GM19328 (cell line): ENCODE measurements around the gene TAL1.
"Not testable (repeated sequence)": the region's sequence is repeated elsewhere in the genome, so short reads cannot be mapped to it uniquely, and the experiment has no call there.

ENCODE experiments used
- ATAC-seq: cut with Tn5 transposase; IDR thresholded peaks from one replicate; pipeline ENCODE4 v1.9.1; 2021; ENCODE audit warnings: mild to moderate bottlenecking, moderate library complexity; ENCODE audit not compliant: unreplicated experiment

TAL1 gene

DNA sequence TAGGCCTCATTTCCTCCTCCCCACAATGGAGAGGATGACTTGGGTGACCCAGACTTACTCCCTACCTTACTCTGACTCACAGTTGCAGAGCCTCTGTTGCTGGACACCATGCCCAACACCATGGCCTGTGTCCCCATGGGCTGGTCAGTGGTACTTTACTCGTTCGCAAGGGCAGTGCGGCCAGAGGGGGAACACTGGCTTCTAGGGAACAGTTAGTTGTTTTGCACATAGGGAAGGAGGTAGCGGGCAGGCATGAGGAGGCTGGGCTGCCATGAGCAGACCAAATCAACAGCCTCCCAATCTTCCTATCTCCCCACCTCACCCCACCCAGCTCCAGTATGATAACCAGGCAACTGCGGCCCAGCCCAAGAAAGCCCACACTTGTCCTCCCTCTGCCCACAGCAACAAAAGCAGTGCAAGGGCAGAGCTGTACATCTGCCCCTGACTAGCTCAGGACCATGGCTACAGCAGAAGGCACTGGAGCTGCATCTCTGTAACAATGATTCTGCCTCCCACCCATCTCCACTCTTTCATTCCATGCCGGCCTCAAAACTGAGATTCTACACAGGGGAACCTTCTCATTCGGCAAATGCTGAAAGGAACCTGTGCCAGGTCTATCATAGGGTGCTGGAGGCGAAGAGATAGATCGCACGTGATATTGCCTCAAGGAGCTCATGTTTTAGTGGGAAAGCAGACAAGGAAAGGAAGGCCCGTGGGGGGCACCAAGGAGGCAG, 18.6 kb downstream of the TAL1 start:
- no peak for ATAC-seq

DNA sequence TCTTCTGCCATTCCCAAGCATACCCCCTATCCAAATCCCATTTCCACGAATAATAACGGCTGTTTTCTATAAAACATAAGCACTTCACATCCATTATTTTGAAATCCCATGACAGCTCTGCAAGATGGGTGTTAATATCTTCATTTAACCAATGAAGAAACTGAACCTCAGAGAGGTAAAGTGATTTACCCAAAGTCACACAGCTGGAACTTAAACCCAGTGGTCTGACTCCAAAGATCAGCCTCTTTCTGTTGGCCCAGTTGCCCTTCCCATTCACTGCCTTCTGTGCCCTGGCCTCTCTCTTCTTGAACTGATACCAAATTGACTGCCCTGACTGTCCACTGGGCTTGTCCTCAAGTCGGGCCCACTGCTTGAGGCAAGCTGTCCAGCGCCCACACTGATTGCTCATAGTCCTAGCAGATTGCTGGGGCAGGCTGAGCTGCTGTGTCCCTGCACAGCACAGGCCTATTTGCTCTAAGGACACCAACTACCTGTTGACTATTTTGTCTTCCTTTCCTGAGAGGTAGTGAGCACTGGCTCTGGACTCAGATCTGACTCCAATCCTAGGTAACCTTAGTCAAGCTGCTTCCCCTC, 19.3 kb downstream of the TAL1 start:
- ATAC-seq: no peak

GRCh38 chr1:47211796-47212269, 20.2 kb downstream of the TAL1 start:
- ATAC-seq: no peak

- no peak for ATAC-seq
These were observed 21.4 kb downstream of the TAL1 start for GRCh38 chr1:47210666-47211065.

- ATAC-seq: no peak
These were observed 22.2 kb downstream of the TAL1 start for GRCh38 chr1:47209725-47210325.

DNA sequence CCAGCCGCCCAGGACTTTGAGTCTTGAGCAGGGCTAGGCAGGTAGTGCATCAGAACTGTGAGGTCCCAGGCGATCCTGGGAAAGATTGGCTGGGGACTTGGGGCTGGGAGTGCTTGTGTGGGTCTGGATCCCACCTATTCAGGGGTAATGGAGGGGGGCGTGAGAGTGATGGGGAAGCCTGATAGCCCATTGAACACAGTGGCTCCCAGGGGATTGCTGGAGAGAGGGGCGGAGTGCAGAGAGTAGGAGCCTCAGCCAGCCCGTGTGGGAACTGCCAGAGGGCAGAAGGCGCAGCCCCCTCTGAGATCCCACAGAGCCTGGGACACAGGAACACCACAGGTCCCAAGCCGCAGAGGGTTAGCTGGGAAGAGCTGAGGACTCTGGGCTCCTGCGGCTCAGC, 22.9 kb downstream of the TAL1 start:
- no peak for ATAC-seq

DNA sequence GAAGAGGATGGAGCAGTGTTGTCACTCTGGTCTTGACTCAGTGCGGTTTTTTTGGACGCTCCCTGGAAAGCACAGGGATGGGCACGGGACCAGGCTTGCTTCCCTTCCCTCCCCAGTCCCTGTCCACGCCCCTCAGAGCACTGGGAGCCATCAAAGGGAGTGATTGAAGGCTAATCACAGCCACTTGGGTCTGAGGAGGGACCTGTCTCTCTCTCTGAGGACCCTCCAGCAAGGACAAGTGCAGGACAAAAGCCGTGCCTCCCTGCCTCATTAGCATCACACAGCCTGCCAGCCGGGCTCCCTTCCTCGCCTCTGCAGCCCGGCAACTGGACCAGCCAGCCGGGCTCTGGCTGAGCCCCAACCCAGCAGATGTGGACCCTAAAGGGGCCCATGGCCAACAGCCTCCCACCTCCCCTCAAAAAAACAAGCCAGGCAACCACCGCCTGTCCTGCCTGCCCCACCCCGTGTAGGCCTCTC, 23.6 kb downstream of the TAL1 start:
- ATAC-seq: no peak

- ATAC-seq: no peak
These were observed 24.1 kb downstream of the TAL1 start for GRCh38 chr1:47207803-47208373.

DNA sequence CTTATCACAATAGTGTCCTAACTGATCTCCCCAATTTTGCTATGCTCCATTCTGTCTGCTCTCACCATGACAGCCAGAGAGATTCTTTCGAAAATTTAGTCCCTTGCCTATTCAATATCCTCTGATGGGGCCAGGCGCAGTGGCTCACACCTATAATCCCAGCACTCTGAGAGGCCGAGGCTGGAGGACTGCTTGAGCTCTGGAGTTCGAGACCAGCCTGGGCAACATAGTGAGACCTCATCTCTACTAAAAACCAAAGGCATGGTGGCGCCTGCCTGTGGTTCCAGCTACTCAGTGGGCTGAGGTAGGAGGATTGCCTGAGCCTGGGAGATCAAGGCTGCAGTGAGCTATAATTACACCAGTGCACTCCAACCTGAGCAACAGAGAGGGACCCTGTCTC, 26.1 kb downstream of the TAL1 start:
- no peak for ATAC-seq

- ATAC-seq: not testable (repeated sequence)
These were observed 28.5 kb downstream of the TAL1 start for GRCh38 chr1:47203504-47203903.

GRCh38 chr1:47201179-47201578, 30.8 kb downstream of the TAL1 start:
- no peak for ATAC-seq

DNA sequence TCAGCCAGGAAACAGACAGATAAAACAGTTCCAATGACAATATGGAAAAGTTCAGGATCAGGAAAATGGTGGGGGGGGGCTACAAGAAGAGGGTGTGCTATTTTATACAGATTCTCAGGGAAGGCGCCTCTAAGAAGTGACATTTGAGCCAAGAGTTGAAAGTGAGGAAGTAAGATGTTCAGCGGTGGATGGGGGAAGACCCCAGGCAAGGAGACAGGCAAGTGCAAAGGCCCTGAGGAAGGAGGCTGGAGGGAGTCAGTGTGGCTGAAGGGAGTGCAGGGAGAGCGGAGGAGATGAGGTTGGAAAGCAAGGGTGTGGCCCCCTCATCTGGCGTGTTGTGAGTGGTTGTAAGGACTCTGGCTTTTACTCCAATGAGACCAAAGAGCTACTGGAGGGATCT, 33.8 kb downstream of the TAL1 start:
- ATAC-seq: no peak

DNA sequence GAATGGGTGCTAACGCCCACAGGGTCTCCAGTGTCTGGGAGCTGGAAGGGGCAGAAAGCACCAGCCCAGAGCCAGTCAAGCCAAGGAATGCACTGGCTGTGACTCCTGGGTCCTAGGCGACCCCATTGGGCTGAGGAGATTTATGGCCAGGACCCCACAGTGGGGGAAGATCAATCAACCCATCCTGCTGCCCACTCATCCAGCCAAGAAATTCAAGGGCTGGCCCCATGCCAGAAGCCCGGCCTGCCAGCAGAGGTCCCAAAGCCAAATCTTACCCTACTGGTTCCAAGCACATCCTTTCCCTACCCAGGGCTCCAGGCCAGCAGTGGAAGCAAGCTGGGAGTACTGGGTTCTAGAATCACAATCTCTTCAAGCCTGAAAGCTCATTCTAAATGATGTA, 35.4 kb downstream of the TAL1 start:
- ATAC-seq: no peak

DNA sequence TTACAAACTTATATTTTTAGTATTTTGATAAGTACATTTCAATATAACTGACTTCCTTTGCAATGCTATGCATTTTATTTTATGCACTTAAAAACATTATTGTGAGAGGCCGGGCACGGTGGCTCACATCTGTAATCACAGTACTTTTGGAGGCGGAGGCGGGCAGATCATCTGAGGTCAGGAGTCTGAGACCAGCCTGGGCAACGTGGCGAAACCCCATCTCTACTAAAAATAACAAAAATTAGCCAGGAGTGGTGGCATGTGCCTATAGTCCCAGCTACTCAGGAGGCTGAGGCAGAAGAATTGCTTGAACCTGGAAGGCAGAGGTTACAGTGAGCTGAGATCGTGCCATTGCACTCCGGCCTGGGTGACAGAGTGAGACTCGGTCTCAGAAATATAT, 36.0 kb downstream of the TAL1 start:
- not testable (repeated sequence) for ATAC-seq

GRCh38 chr1:47194311-47194710, 37.7 kb downstream of the TAL1 start:
- ATAC-seq: no peak

DNA sequence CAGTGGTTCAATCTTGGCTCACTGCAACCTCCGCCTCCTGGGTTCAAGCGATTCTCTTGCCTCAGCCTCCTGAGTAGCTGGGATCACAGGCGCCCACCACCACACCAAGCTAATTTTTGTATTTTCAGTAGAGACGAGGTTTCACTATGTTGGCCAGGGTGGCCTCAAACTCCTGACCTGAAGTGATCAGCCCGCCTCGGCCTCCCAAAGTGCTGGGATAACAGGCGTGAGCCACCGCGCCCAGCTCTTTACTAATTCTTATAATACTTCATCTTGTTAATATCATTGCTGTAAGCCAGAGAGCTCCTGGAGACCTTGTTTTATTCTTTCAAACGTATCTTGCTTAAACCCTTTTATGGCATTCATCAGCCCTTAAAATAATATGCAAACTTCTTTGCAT, 38.5 kb downstream of the TAL1 start:
- ATAC-seq: not testable (repeated sequence)

- ATAC-seq: peak; percentile 56
These were observed 39.3 kb downstream of the TAL1 start for GRCh38 chr1:47192458-47193384.

DNA sequence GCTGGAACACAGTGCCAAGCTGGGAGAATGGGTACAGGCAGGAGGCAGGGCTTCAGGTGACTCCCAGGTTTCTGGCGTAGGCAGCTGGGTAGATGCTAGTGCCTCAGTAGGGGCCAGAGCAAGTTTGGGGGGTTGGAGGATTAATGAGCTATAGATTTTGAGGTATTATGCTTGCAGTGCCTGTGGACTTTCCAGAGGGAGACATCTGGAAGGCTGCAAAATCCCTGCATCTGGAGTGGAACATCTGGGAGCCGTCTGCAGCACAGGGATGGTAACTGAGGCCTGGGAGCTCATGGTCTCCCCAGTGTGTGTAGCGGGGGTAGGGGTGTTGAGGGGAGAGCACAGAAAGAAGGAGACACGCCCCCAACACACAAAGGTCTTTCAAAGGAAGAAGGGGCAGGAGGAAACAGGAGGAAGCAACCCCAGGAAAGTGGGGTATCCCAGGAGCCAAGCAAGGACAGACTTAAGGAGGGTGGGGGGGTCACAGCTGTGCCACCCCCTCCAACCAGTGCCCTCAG, 40.0 kb downstream of the TAL1 start:
- ATAC-seq: no peak

DNA sequence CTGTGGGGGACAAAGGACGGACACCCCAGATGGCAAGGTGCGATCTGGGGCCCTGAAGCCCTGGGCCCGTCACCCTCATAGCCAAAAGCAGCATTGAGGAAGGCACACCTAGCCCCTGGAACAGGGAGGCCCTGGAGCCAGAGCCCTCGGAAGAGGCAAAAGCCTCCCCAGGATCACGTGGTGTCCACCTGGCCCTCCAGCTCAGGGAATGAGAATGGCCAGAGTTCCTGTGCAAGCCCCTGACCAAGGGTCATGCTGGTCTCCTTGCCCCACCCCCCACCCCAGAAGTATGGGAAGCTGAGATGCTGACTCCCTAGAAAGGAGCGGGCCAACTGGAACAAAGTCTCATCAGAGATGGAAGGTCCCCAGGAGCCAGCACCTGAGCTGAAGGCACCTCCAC, 41.2 kb downstream of the TAL1 start:
- ATAC-seq: no peak

DNA sequence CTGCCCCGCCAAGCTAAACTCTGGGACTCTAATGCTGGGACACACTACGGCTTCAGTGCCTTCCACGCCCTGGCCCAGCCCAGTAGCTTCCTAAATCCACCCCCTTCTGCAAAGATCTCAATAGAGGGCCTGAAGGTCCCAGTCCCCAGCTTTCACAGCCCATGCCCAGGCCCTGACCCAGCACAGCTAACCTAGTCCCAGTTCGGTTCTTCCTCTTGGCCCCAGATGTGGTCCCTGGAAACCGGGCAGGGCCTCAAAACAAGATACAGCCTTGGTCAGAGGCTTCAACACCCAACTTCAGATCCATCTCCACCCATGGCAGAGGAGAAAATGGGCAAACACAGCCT, 41.5 kb downstream of the TAL1 start:
- no peak for ATAC-seq
